HepG2 (cell line): ENCODE results near the gene CLIC3. TPM values are rescaled to one million over a fixed set of nuclear protein-coding genes. Genes with fewer than 3 reads are reported as not detected.

Experiments used
- ARNT ChIP-seq: fragments of 450-650 bp; IDR thresholded peaks from 2 replicates; pipeline ENCODE4 v1.6.1; 2017
- BRD4 ChIP-seq: sonication (generic); formaldehyde crosslinking; IDR thresholded peaks from 2 replicates; pipeline ENCODE4 v1.4.0; 2020; ENCODE audit warnings: missing genetic modification reagents
- DZIP1 ChIP-seq: sonication (generic); formaldehyde crosslinking; IDR thresholded peaks from 2 replicates; pipeline ENCODE4 v1.5.0; 2020; ENCODE audit warnings: mild to moderate bottlenecking, missing genetic modification reagents
- ELF1 ChIP-seq: sonication (generic); formaldehyde crosslinking; IDR thresholded peaks from 2 replicates; pipeline ENCODE4 v1.4.0; 2020; ENCODE audit warnings: missing genetic modification reagents
- FOSL1 ChIP-seq: sonication (generic); formaldehyde crosslinking; IDR thresholded peaks from 2 replicates; pipeline ENCODE4 v1.9.0; 2021; ENCODE audit warnings: missing genetic modification reagents, borderline replicate concordance
- FOXK1 ChIP-seq: sonication (generic); formaldehyde crosslinking; IDR thresholded peaks from 2 replicates; pipeline ENCODE4 v1.4.0; 2020; ENCODE audit warnings: low read depth, missing genetic modification reagents, borderline replicate concordance
- MED13 ChIP-seq: sonication (generic); formaldehyde crosslinking; IDR thresholded peaks from 2 replicates; pipeline ENCODE4 v1.5.0; 2020; ENCODE audit warnings: missing genetic modification reagents
- MIXL1 ChIP-seq: IDR thresholded peaks from 2 replicates; pipeline ENCODE4 v1.6.1; 2016
- NFE2L2 ChIP-seq: fragments of 150-350 bp; IDR thresholded peaks from 2 replicates; pipeline ENCODE4 v1.6.1; 2014; ENCODE audit warnings: low read length
- NFYB ChIP-seq: sonication (generic); formaldehyde crosslinking; IDR thresholded peaks from 2 replicates; pipeline ENCODE4 v1.4.0; 2020; ENCODE audit warnings: missing genetic modification reagents
- SPEN ChIP-seq: sonication (generic); formaldehyde crosslinking; IDR thresholded peaks from 2 replicates; pipeline ENCODE4 v1.5.1; 2020; ENCODE audit warnings: low read depth, mild to moderate bottlenecking, missing genetic modification reagents
- TAF1 ChIP-seq: sonication (generic); formaldehyde crosslinking; IDR thresholded peaks from 2 replicates; pipeline ENCODE4 v1.4.0; 2020; ENCODE audit warnings: missing genetic modification reagents
- TBP ChIP-seq: sonication (generic); formaldehyde crosslinking; IDR thresholded peaks from 2 replicates; pipeline ENCODE4 v1.5.0; 2020; ENCODE audit warnings: missing genetic modification reagents
- TOPORS ChIP-seq: sonication (generic); formaldehyde crosslinking; IDR thresholded peaks from 2 replicates; pipeline ENCODE4 v1.8.0; 2023; ENCODE audit warnings: mild to moderate bottlenecking, missing genetic modification reagents
- ZBTB14 ChIP-seq: sonication (generic); formaldehyde crosslinking; IDR thresholded peaks from 2 replicates; pipeline ENCODE4 v1.4.0; 2020; ENCODE audit warnings: missing genetic modification reagents
- ZBTB44 ChIP-seq: sonication (generic); formaldehyde crosslinking; IDR thresholded peaks from 2 replicates; pipeline ENCODE4 v1.4.0; 2020; ENCODE audit warnings: missing genetic modification reagents
- ZNF564 ChIP-seq: sonication (generic); formaldehyde crosslinking; IDR thresholded peaks from 2 replicates; pipeline ENCODE4 v1.8.1; 2023; ENCODE audit warnings: mild to moderate bottlenecking, missing genetic modification reagents
- ZNF75D ChIP-seq: sonication (generic); formaldehyde crosslinking; IDR thresholded peaks from 2 replicates; pipeline ENCODE4 v1.8.1; 2023; ENCODE audit warnings: missing genetic modification reagents, mild to moderate bottlenecking, borderline replicate concordance
- ZNF775 ChIP-seq: sonication (generic); formaldehyde crosslinking; IDR thresholded peaks from 2 replicates; pipeline ENCODE4 v1.4.0; 2020; ENCODE audit warnings: missing genetic modification reagents, mild to moderate bottlenecking, moderate library complexity, borderline replicate concordance
- ZSCAN21 ChIP-seq: sonication (generic); formaldehyde crosslinking; IDR thresholded peaks from 2 replicates; pipeline ENCODE4 v1.8.0; 2022; ENCODE audit warnings: mild to moderate bottlenecking, missing genetic modification reagents, moderate library complexity, borderline replicate concordance
- ZZZ3 ChIP-seq: sonication (generic); formaldehyde crosslinking; IDR thresholded peaks from 2 replicates; pipeline ENCODE4 v1.4.0; 2020; ENCODE audit warnings: missing genetic modification reagents, mild to moderate bottlenecking, borderline replicate concordance
- polyA plus RNA-seq, 8 experiments: library from polyadenylated mRNA; depleted of rRNA in 3 of 8; stranded (reverse) in 7 of 8; unstranded in 1 of 8; fragments of >200 nt; fragmentation: Illumina TruSeq in 4 of 8; extraction: Trizol in 4 of 8; gene quantifications; 2 replicates each; pipeline versions ENCODE4 v1.2.1 to v1.2.3, GENCODE V29; 2011 to 2016; ENCODE audit warnings: low read depth in 4 of 8, missing spikeins in 1 of 8, mixed read lengths in 1 of 8; ENCODE audit not compliant: insufficient read depth in 1 of 8
- total RNA-seq, 5 experiments: library from RNA; depleted of rRNA; stranded (reverse); fragments of >200 nt; fragmentation: Illumina TruSeq; extraction: Trizol; gene quantifications; 2 replicates each; pipeline ENCODE4 v1.2.3, GENCODE V29; 2016; ENCODE audit warnings: low read depth in 1 of 5
- TF ChIP-seq, protein P1 (sequence below): sonication (generic); formaldehyde crosslinking; IDR thresholded peaks from 2 replicates; pipeline ENCODE4 v1.4.0; 2020; ENCODE audit warnings: missing genetic modification reagents, mild to moderate bottlenecking, borderline replicate concordance

Gene CLIC3
- total and polyA plus RNA-seq, 2 of the 13 experiments (the other 11 are each of a cell fraction or from before 2014, with no cell fraction given) = 0.51 to 1.5 TPM

GRCh38 chr9:136992819-136993369 is 3.5 kb downstream of the CLIC3 start (continued):
- TF ChIP-seq FOSL1 = no peak
- no peak for TF ChIP-seq ZNF75D (CRISPR knock-in tag)
- no peak for TF ChIP-seq TAF1 (CRISPR knock-in tag)
- no peak for TF ChIP-seq TOPORS (CRISPR knock-in tag)
- no peak for TF ChIP-seq ZZZ3
- no peak for TF ChIP-seq ZBTB14 (CRISPR knock-in tag)
- TF ChIP-seq ZSCAN21 (CRISPR knock-in tag) = no peak
- TF ChIP-seq FOXK1 (CRISPR knock-in tag) = no peak
- TF ChIP-seq NFE2L2 = no peak
- TF ChIP-seq ZNF775 (CRISPR knock-in tag) = no peak
- TF ChIP-seq BRD4 (CRISPR knock-in tag) = no peak
- no peak for TF ChIP-seq MIXL1 (CRISPR knock-in tag)
- TF ChIP-seq ELF1 (CRISPR knock-in tag) = 0 out of 2 replicates have a peak, but pooled peaks have one; percentile 6
- no peak for TF ChIP-seq ZNF564 (CRISPR knock-in tag)
- TF ChIP-seq SPEN (CRISPR knock-in tag) = 0 out of 2 replicates have a peak, but pooled peaks have one; percentile 35
- no peak for TF ChIP-seq NFYB (CRISPR knock-in tag)
- no peak for TF ChIP-seq MED13 (CRISPR knock-in tag)
- no peak for TF ChIP-seq DZIP1
- no peak for TF ChIP-seq TBP (CRISPR knock-in tag)
- TF ChIP-seq ZBTB44 = no peak
- TF ChIP-seq, protein P1, sequence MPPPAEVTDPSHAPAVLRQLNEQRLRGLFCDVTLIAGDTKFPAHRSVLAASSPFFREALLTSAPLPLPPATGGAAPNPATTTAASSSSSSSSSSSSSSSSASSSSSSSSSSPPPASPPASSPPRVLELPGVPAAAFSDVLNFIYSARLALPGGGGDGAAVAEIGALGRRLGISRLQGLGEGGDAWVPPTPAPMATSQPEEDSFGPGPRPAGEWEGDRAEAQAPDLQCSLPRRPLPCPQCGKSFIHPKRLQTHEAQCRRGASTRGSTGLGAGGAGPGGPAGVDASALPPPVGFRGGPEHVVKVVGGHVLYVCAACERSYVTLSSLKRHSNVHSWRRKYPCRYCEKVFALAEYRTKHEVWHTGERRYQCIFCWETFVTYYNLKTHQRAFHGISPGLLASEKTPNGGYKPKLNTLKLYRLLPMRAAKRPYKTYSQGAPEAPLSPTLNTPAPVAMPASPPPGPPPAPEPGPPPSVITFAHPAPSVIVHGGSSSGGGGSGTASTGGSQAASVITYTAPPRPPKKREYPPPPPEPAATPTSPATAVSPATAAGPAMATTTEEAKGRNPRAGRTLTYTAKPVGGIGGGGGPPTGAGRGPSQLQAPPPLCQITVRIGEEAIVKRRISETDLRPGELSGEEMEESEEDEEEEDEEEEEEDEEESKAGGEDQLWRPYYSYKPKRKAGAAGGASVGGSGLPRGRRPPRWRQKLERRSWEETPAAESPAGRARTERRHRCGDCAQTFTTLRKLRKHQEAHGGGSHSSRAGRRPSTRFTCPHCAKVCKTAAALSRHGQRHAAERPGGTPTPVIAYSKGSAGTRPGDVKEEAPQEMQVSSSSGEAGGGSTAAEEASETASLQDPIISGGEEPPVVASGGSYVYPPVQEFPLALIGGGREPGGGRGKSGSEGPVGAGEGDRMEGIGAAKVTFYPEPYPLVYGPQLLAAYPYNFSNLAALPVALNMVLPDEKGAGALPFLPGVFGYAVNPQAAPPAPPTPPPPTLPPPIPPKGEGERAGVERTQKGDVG = no peak
- TF ChIP-seq ARNT = no peak
